ENCODE measurements around the gene DTD1.

DTD1 gene

DNA sequence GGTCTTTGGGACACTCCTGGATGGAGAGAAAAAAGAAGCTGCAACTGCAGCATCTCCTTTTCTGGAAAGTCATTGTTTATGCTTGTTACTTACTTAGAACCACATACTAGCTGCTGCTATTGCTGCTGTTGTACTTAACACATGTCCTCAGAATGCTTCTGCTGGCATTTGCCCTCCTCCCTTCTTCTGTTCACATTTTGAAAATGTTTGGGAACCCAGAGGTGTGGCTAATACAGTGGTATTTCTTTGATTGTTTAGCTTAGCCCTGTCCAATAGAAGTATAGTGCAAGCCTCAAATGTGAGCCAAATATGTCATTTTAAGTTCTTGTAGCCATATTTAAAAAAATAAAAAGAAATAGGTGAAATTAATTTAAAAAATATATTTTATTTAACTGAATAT, 8.4 kb downstream of the DTD1 start:
- no peak overlapping the region for H3K4me3 ChIP-seq (ENCODE audit: low read depth, low read length)
- TF ChIP-seq, protein P1, sequence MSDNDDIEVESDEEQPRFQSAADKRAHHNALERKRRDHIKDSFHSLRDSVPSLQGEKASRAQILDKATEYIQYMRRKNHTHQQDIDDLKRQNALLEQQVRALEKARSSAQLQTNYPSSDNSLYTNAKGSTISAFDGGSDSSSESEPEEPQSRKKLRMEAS (IDR thresholded peaks at IDR 0.05; ENCODE audit: low read depth, low read length): no peak
- TF ChIP-seq MYC (IDR thresholded peaks at IDR 0.05; ENCODE audit: low read depth, low read length): no peak
- TF ChIP-seq, protein P2, sequence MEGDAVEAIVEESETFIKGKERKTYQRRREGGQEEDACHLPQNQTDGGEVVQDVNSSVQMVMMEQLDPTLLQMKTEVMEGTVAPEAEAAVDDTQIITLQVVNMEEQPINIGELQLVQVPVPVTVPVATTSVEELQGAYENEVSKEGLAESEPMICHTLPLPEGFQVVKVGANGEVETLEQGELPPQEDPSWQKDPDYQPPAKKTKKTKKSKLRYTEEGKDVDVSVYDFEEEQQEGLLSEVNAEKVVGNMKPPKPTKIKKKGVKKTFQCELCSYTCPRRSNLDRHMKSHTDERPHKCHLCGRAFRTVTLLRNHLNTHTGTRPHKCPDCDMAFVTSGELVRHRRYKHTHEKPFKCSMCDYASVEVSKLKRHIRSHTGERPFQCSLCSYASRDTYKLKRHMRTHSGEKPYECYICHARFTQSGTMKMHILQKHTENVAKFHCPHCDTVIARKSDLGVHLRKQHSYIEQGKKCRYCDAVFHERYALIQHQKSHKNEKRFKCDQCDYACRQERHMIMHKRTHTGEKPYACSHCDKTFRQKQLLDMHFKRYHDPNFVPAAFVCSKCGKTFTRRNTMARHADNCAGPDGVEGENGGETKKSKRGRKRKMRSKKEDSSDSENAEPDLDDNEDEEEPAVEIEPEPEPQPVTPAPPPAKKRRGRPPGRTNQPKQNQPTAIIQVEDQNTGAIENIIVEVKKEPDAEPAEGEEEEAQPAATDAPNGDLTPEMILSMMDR (IDR thresholded peaks at IDR 0.05; ENCODE audit: low read depth, low read length): no peak
- no peak for TF ChIP-seq POLR2A (IDR thresholded peaks at IDR 0.05; ENCODE audit: extremely low read depth, insufficient read length)
- no peak for DNase-seq (ENCODE audit: low read depth)

DNA sequence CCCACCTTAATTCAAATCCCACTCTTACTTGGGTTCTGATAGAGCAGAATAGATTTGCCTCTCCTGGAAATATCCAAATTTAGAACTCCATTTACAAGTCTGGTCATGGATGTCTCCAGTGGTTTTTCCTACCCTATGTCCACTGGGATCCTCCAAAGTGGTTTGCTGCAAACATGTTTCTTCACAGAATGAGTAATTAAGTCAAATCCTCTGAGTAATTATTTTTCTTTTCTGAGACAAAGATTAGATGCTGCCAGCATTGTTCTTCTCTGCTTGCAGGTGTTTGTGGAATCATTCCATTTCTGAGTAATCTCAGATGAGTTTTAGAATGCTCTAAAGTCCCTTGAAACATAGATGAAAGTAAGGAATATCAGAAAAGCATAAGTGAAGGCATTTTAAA, 21.9 kb downstream of the DTD1 start:
- TF ChIP-seq, protein P1 (IDR thresholded peaks at IDR 0.05; ENCODE audit: low read depth, low read length): no peak
- TF ChIP-seq POLR2A (IDR thresholded peaks at IDR 0.05; ENCODE audit: extremely low read depth, insufficient read length): no peak
- TF ChIP-seq, protein P2 (IDR thresholded peaks at IDR 0.05; ENCODE audit: low read depth, low read length): no peak
- TF ChIP-seq MYC (IDR thresholded peaks at IDR 0.05; ENCODE audit: low read depth, low read length): no peak
- DNase-seq (ENCODE audit: low read depth): no peak
- no peak overlapping the region for H3K4me3 ChIP-seq (ENCODE audit: low read depth, low read length)

DNA sequence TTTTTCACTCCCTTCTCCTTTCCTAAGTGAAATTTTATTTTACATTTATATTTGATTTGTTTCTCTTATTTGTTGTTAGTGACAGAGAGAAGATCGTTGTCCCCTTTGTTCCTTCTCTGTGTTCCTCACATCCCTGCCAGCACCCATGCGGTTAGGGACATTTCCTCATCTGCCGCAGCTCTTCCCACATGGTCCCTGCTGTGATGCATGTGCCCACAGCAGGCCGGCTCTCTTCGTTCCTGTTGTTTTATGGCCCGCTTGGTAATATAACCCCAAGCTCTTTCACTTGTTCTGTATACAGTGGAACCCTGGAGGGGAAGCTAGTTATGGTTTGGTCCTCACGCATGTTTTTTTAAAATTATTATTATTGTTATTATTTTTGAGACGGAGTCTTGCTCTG, 23.6 kb downstream of the DTD1 start:
- DNase-seq (ENCODE audit: low read depth): no peak
- TF ChIP-seq, protein P2 (IDR thresholded peaks at IDR 0.05; ENCODE audit: low read depth, low read length): no peak
- no peak for TF ChIP-seq MYC (IDR thresholded peaks at IDR 0.05; ENCODE audit: low read depth, low read length)
- TF ChIP-seq, protein P1 (IDR thresholded peaks at IDR 0.05; ENCODE audit: low read depth, low read length): no peak
- TF ChIP-seq POLR2A (IDR thresholded peaks at IDR 0.05; ENCODE audit: extremely low read depth, insufficient read length): no peak
- no peak overlapping the region for H3K4me3 ChIP-seq (ENCODE audit: low read depth, low read length)

DNA sequence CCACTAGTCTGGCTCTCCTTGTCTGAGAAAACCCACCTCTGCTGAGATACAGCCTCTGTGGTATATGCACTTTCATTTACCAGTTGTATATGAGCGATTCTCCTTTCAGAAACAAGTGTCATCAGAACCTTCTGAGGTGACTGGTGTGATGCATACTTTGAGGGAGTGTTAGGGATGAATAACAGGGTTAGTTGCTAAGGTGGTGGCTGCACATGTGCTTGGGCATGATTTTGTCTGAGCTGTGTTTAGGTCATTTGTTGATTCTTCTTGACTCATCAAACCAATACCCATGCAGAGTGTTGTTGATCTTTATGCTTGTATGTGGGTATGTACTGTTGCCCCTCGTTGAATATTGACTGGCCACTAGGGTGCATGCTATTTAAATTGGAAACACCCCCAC, 25.7 kb downstream of the DTD1 start:
- no peak overlapping the region for H3K4me3 ChIP-seq (ENCODE audit: low read depth, low read length)
- no peak for DNase-seq (ENCODE audit: low read depth)
- TF ChIP-seq POLR2A (IDR thresholded peaks at IDR 0.05; ENCODE audit: extremely low read depth, insufficient read length) (no peak), MYC (IDR thresholded peaks at IDR 0.05; ENCODE audit: low read depth, low read length) (no peak)
- TF ChIP-seq, protein P2 (IDR thresholded peaks at IDR 0.05; ENCODE audit: low read depth, low read length): no peak
- TF ChIP-seq, protein P1 (IDR thresholded peaks at IDR 0.05; ENCODE audit: low read depth, low read length): no peak

DNA sequence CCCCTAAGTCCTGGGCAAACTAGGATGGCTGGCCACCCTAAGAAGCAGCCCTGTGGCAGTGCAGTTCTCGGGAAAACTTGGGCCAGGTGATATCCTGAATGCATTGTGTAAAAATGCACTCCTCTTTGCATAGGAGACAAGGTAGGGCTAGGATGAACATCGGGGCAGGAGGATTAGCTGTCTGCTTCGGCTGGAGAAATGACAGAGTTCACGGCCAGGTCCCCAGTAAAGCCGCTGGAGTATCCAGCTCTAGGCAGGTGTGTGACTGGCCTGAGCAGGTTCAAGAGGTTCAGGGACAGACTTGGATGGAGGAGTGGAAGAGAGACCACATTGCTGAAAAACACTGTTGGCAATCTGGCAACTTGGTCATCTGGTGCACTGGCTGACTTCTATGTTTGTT, 26.4 kb downstream of the DTD1 start:
- TF ChIP-seq POLR2A (IDR thresholded peaks at IDR 0.05; ENCODE audit: extremely low read depth, insufficient read length) (no peak), MYC (IDR thresholded peaks at IDR 0.05; ENCODE audit: low read depth, low read length) (no peak)
- TF ChIP-seq, protein P1 (IDR thresholded peaks at IDR 0.05; ENCODE audit: low read depth, low read length): no peak
- TF ChIP-seq, protein P2 (IDR thresholded peaks at IDR 0.05; ENCODE audit: low read depth, low read length): no peak

More for the DNA sequence above, 26.4 kb downstream of the DTD1 start:
- no peak overlapping the region for H3K4me3 ChIP-seq (ENCODE audit: low read depth, low read length)
- no peak for DNase-seq (ENCODE audit: low read depth)
